Parathyroid adenoma (tissue), 2 donors: ENCODE measurements around the gene SELENON.
A peak's percentile ranks its signal among the peaks of the same experiment; 100 is the strongest.

ENCODE experiments used
- H2AFZ ChIP-seq: fragments of 300-600 bp; sonication (generic); one replicate; pipeline ENCODE4 v1.7.0; 2017; ENCODE audit warnings: antibody characterized with exemption, mild to moderate bottlenecking
- H3K27ac ChIP-seq: fragments of 300-600 bp; sonication (generic); one replicate; pipeline ENCODE4 v1.7.0; 2017
- H3K27me3 ChIP-seq: fragments of 300-600 bp; sonication (generic); one replicate; pipeline ENCODE4 v1.7.0; 2017; ENCODE audit warnings: low read length; ENCODE audit not compliant: control insufficient read depth, insufficient read depth
- H3K36me3 ChIP-seq: fragments of 300-600 bp; sonication (generic); one replicate; pipeline ENCODE4 v1.7.0; 2017; ENCODE audit warnings: low read length; ENCODE audit not compliant: control insufficient read depth, insufficient read depth
- H3K4me1 ChIP-seq: fragments of 300-600 bp; sonication (generic); one replicate; pipeline ENCODE4 v1.7.0; 2017; ENCODE audit warnings: control low read depth
- H3K4me2 ChIP-seq: fragments of 300-600 bp; sonication (generic); one replicate; pipeline ENCODE4 v1.7.0; 2017; ENCODE audit warnings: low read length
- H3K4me3 ChIP-seq: fragments of 300-600 bp; sonication (generic); one replicate; pipeline ENCODE4 v1.7.0; 2017; ENCODE audit warnings: low read depth, low read length
- H3K79me2 ChIP-seq: fragments of 300-600 bp; sonication (generic); one replicate; pipeline ENCODE4 v1.7.0; 2017; ENCODE audit warnings: control low read depth
- H3K9ac ChIP-seq: fragments of 300-600 bp; sonication (generic); one replicate; pipeline ENCODE4 v1.7.0; 2017; ENCODE audit warnings: mild to moderate bottlenecking
- H3K9me3 ChIP-seq: fragments of 300-600 bp; sonication (generic); one replicate; pipeline ENCODE4 v1.7.0; 2017; ENCODE audit warnings: low read length; ENCODE audit not compliant: control insufficient read depth
- CTCF ChIP-seq: fragments of 300-600 bp; sonication (generic); IDR thresholded peaks from one replicate; pipeline ENCODE4 v1.7.0; 2017; ENCODE audit warnings: antibody characterized with exemption, mild to moderate bottlenecking
- donor health status: primary hyperparathyroidism.

SELENON gene

GRCh38 chr1:25769625-25770383, 30.2 kb upstream of the SELENON start:
- Histone ChIP-seq H3K27ac (no peak overlapping the region), H3K9ac (no peak overlapping the region), H3K36me3 (no peaks in the 10 kb centered on the region), H3K27me3 (no peaks in the 10 kb centered on the region), H2AFZ (no peak overlapping the region), H3K9me3 (no peaks in the 10 kb centered on the region), H3K79me2 (no peaks in the 10 kb centered on the region), H3K4me2 (no peak overlapping the region), H3K4me3 (no peak overlapping the region), H3K4me1 (peaks cover 35% of the 10 kb centered on the region)
- TF ChIP-seq CTCF = no peak

DNA sequence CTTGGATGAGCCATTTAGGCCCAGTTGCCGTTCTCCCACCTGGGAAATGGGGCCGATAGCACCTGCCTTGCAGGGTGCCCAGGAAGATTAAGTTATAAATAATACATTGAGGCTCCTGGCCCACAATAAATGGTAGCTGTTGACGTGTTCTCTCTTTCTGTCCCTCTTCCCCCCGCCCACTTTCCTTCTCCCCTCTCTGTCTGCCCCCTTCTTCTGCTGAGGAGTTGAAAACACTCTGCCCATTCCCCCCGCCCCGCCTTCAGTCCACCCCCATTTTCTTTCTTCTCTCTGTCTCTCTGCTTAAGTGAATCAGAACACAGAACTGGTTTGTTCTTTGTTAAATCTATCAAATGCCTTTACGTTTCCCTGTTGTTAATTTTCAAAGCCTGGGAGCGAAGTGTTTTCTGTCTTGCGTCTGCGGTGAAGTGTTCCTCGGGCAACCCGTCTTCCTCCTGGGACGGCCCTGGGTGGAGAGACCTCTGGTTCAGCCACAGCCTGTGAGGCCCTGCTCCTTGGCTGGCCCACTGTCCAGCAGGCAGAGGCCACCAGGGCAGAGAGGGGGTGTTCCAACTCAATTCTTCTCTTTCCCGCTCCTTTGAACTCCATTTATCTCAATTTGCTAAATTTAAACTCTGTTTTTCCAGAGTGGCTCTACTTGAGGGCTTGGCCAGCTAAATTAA, 29.3 kb upstream of the SELENON start:
- no peak overlapping the region for H3K9ac ChIP-seq
- peak overlapping the region; percentile 20 for H3K4me3 ChIP-seq
- H2AFZ ChIP-seq = no peak overlapping the region
- H3K27me3 ChIP-seq = no peaks in the 10 kb centered on the region
- H3K79me2 ChIP-seq = no peaks in the 10 kb centered on the region
- H3K4me1 ChIP-seq = peaks cover 38% of the 10 kb centered on the region
- H3K4me2 ChIP-seq = peak overlapping the region; percentile 70
- peak overlapping the region; percentile 76 for H3K27ac ChIP-seq
- no peaks in the 10 kb centered on the region for H3K9me3 ChIP-seq
- no peaks in the 10 kb centered on the region for H3K36me3 ChIP-seq
- TF ChIP-seq CTCF = no peak

DNA sequence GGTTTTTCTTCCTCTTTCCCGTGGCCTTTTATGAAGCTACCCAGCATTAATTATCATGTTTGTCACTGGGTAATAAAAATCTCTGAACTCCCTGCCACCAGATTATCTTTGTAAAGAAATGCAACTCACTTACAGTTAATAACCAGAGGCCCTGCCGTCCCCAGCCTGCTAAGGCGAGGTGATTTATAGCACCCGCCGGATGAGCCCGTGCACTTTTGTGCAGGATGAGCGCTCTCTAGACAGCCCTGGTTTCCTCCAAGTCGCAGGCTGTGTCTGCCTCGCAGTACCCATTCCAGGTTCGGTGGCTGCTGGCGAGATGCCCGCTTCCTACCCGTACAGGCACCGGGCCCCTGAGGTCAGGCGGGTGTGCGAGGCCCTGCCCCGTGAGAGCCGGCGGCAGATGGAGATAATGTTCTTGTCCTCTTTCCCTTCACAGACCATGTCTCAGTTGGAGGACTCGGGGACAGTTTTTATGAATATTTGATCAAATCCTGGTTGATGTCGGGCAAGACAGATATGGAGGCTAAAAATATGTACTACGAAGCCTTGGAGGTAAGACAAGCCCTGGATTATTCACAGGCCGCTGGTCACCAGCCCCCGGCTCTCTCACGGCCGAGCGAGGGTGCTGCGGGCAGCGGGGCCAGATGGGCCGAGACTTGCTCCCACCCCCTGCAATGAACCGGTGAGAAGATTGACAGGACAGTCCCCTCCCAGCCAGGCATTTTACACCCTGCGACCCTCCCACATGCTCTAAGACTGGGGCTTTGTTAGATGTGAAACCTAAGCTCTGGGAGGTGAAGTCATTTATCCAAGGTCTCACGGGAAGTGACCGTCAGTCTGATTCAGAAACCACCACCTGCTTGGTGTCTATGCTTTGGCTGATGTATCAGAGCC, 28.5 kb upstream of the SELENON start:
- no peaks in the 10 kb centered on the region for H3K79me2 ChIP-seq
- H3K27ac ChIP-seq = peak overlapping the region; percentile 76
- H3K27me3 ChIP-seq = no peaks in the 10 kb centered on the region
- peak overlapping the region; percentile 70 for H3K4me2 ChIP-seq
- no peak for TF ChIP-seq CTCF
- peak overlapping the region; percentile 56 for H2AFZ ChIP-seq
- H3K9me3 ChIP-seq = no peaks in the 10 kb centered on the region
- no peak overlapping the region for H3K9ac ChIP-seq
- H3K4me1 ChIP-seq = peaks cover 33% of the 10 kb centered on the region
- H3K36me3 ChIP-seq = no peaks in the 10 kb centered on the region
- H3K4me3 ChIP-seq = peak overlapping the region; percentile 20

- peak overlapping the region; percentile 56 for H2AFZ ChIP-seq
- TF ChIP-seq CTCF = no peak
- H3K9me3 ChIP-seq = no peaks in the 10 kb centered on the region
- H3K4me2 ChIP-seq = peak overlapping the region; percentile 70
- no peaks in the 10 kb centered on the region for H3K36me3 ChIP-seq
- peaks cover 33% of the 10 kb centered on the region for H3K4me1 ChIP-seq
- H3K79me2 ChIP-seq = no peaks in the 10 kb centered on the region
- no peak overlapping the region for H3K9ac ChIP-seq
- no peaks in the 10 kb centered on the region for H3K27me3 ChIP-seq
- H3K27ac ChIP-seq = peak overlapping the region; percentile 76
- H3K4me3 ChIP-seq = no peak overlapping the region
Measured at GRCh38 chr1:25772164-25772563, 27.8 kb upstream of the SELENON start.
